Panc1 (cell line): ENCODE results near the gene RYK. TPM values are rescaled to one million over a fixed set of nuclear protein-coding genes. Genes with fewer than 3 reads are reported as not detected.
A peak's percentile ranks its signal among the peaks of the same experiment; 100 is the strongest.

Experiments
- ATAC-seq: fragments of 200-7000 bp; cut with Tn5 transposase; 2 replicates; pipeline ENCODE4 v1.9.1; 2020; ENCODE audit warnings: mild to moderate bottlenecking, moderate library complexity
- BruUV-seq: library from RNA; stranded (reverse); fragments of 400-500 nt; replicated peaks from 2 replicates; lab custom pipeline; 2021; lab: Mats Ljungman, UMichigan
- CTCF ChIA-PET: fragments of 300-600 bp; sonication (Branson Sonifier 250); formaldehyde crosslinking; loops from one replicate; lab custom pipeline; 2022; ENCODE audit warnings: antibody characterized with exemption; lab: Charles Lee
- POLR2A ChIA-PET: fragments of 300-600 bp; sonication (Branson Sonifier 250); formaldehyde crosslinking; loops from one replicate; lab custom pipeline; 2022; ENCODE audit warnings: antibody characterized with exemption; lab: Charles Lee
- DNase-seq: peaks from one replicate; pipeline ENCODE4 v3.0.0-alpha.2; 2010; ENCODE audit warnings: low read depth, low spot score
- H3K27ac ChIP-seq: 2 replicates; pipeline ENCODE4 v1.5.1; 2011; ENCODE audit warnings: mild to moderate bottlenecking, low read length, inconsistent platforms
- H3K27me3 ChIP-seq: fragments of 200-500 bp; sonication (Bioruptor generic); 2 replicates; pipeline ENCODE4 v1.6.0; 2014; ENCODE audit warnings: low read length, inconsistent platforms; ENCODE audit not compliant: control insufficient read depth, insufficient read depth
- H3K36me3 ChIP-seq: fragments of 200-500 bp; sonication (Bioruptor generic); 2 replicates; pipeline ENCODE4 v1.5.1; 2014; ENCODE audit warnings: inconsistent platforms, mild to moderate bottlenecking, low read length, moderate library complexity; ENCODE audit not compliant: control insufficient read depth, insufficient read depth
- H3K4me1 ChIP-seq: 2 replicates; pipeline ENCODE4 v1.5.1; 2011; ENCODE audit warnings: inconsistent platforms, mild to moderate bottlenecking, low read length, moderate library complexity; ENCODE audit not compliant: control insufficient read depth, insufficient read depth
- H3K4me3 ChIP-seq, 2 experiments: 2 replicates each; pipeline ENCODE4 v1.5.1; 2011 to 2012; ENCODE audit warnings: low read depth in 2 of 2, low read length in 2 of 2, mild to moderate bottlenecking in 2 of 2, inconsistent platforms in 1 of 2, moderate library complexity in 1 of 2
- H3K9me3 ChIP-seq: fragments of 200-500 bp; sonication (Bioruptor generic); 2 replicates; pipeline ENCODE4 v1.5.1; 2014; ENCODE audit warnings: low read depth, mild to moderate bottlenecking, inconsistent platforms, low read length, moderate library complexity; ENCODE audit not compliant: control insufficient read depth, insufficient read depth
- CTCF ChIP-seq: fragments of 450-650 bp; IDR thresholded peaks from 2 replicates; pipeline ENCODE4 v1.5.1; 2017; ENCODE audit warnings: mild to moderate bottlenecking
- POLR2AphosphoS5 ChIP-seq: IDR thresholded peaks from 2 replicates; pipeline ENCODE4 v1.6.1; 2012; ENCODE audit warnings: mild to moderate bottlenecking, low read depth, low read length, moderate library complexity
- REST ChIP-seq, 2 experiments: IDR thresholded peaks; 2 replicates each; pipeline ENCODE4 v1.6.1; 2011 to 2012; ENCODE audit warnings: low read depth in 2 of 2, control low read depth in 1 of 2, low read length in 1 of 2, mild to moderate bottlenecking in 1 of 2, moderate library complexity in 1 of 2; ENCODE audit not compliant: insufficient read depth in 1 of 2
- SIN3A ChIP-seq: IDR thresholded peaks from 2 replicates; pipeline ENCODE4 v1.6.1; 2012; ENCODE audit warnings: low read depth, mild to moderate bottlenecking, low read length, moderate library complexity, borderline replicate concordance; ENCODE audit not compliant: insufficient read depth
- TCF7L2 ChIP-seq: IDR thresholded peaks from 2 replicates; pipeline ENCODE4 v1.6.1; 2011; ENCODE audit warnings: mild to moderate bottlenecking, low read depth, low read length, inconsistent platforms
- in situ Hi-C: cut with HindIII; loops from 2 replicates; pipeline ENCODE4 v1.10.0; 2016; ENCODE audit warnings: low sequenced_read_pairs, low pct_unique_long_range_greater_than_20kb
- intact Hi-C: fragments of 100-400 bp; cut with micrococcal nuclease; formaldehyde crosslinking; loops from one replicate; pipeline ENCODE4 v1.10.0; 2022; ENCODE audit not compliant: unreplicated experiment
- total RNA-seq: library from RNA; stranded (reverse); gene quantifications from one replicate; pipeline ENCODE4 v1.2.1, GENCODE V29; 2021; ENCODE audit not compliant: unreplicated experiment

RYK gene
- total RNA-seq, 1 experiment from 2014 or later = 82.7 TPM

- intact Hi-C loops = loop anchor here (5.0 kb wide), 1 partner anchor 109 kb away; no protein-coding TSS in a partner anchor
- BruUV-seq = no TSS peak
- Histone ChIP-seq H3K9me3 (no peaks in the 10 kb centered on the region), H3K4me1 (no peaks in the 10 kb centered on the region; the same call in 1 of the 2 replicates), H3K27ac (no peak overlapping the region), H3K36me3 (peaks cover 11% of the 10 kb centered on the region; the same call in 1 of the 2 replicates), H3K27me3 (no peaks in the 10 kb centered on the region), H3K4me3 (no peak overlapping the region)
- DNase-seq = no peak
- POLR2A ChIA-PET = no interaction called here
- TF ChIP-seq REST (IDR thresholded peaks at IDR 0.05; ENCODE audit: insufficient read depth in 1 of 2, low read depth in 2 of 2, low read length in 1 of 2) (no peak), CTCF (no peak), POLR2AphosphoS5 (no peak), TCF7L2 (no peak), SIN3A (no peak)
- CTCF ChIA-PET = interaction anchor here (0.9 kb wide), 1 partner anchor 14 kb away, joined by 3 read pairs; no protein-coding TSS in a partner anchor
- ATAC-seq = no peak
- in situ Hi-C loops = no loop called here
These were observed 52.2 kb downstream of the RYK start for GRCh38 chr3:134198414-134198813.

- no TSS peak for BruUV-seq
- POLR2A ChIA-PET = interaction anchor here (0.6 kb wide), 1 partner anchor 15 kb away, joined by 4 read pairs; no protein-coding TSS in a partner anchor
These were observed 52.9 kb downstream of the RYK start for GRCh38 chr3:134197681-134198261.

More at GRCh38 chr3:134197681-134198261, 52.9 kb downstream of the RYK start:
- DNase-seq (peak; percentile 67), ATAC-seq (peak; percentile 76)
- CTCF ChIA-PET = interaction anchor here (0.9 kb wide), 1 partner anchor 15 kb away, joined by 3 read pairs; no protein-coding TSS in a partner anchor
- no peaks in the 10 kb centered on the region for H3K9me3 ChIP-seq
- no peak overlapping the region for H3K27ac ChIP-seq
- H3K27me3 ChIP-seq = no peaks in the 10 kb centered on the region
- peaks cover 11% of the 10 kb centered on the region; the same call in 1 of the 2 replicates for H3K36me3 ChIP-seq
- intact Hi-C loops (loop anchor here (5.0 kb wide), 1 partner anchor 110 kb away; no protein-coding TSS in a partner anchor), in situ Hi-C loops (no loop called here)
- TF ChIP-seq CTCF = peak; percentile 78; the same call in 1 of the 2 replicates
- no peak for TF ChIP-seq TCF7L2
- H3K4me1 ChIP-seq = no peaks in the 10 kb centered on the region; the same call in 1 of the 2 replicates
- no peak overlapping the region for H3K4me3 ChIP-seq
